Type B pancreatic cell (in vitro differentiated cells): ENCODE results near the gene DNAI4. TPM values are rescaled to one million over a fixed set of nuclear protein-coding genes. Genes with fewer than 3 reads are reported as not detected.
A peak's percentile ranks its signal among the peaks of the same experiment; 100 is the strongest.

Source experiments
- DNase-seq: peaks from one replicate; pipeline ENCODE4 v3.0.0; 2021; ENCODE audit warnings: mixed read lengths; ENCODE audit not compliant: unreplicated experiment; ENCODE audit errors: extremely low spot score
- H3K27ac Mint-ChIP-seq: 2 replicates; pipeline ENCODE4 v1.8.0; 2021; ENCODE audit warnings: mild to moderate bottlenecking, mixed read lengths
- H3K27me3 Mint-ChIP-seq: 2 replicates; pipeline ENCODE4 v1.8.0; 2021; ENCODE audit warnings: mixed read lengths
- H3K36me3 Mint-ChIP-seq: 2 replicates; pipeline ENCODE4 v1.8.0; 2021; ENCODE audit warnings: mixed read lengths
- H3K4me1 Mint-ChIP-seq: one replicate; pipeline ENCODE4 v1.8.0; 2021; ENCODE audit warnings: mixed read lengths; ENCODE audit not compliant: unreplicated experiment
- H3K4me3 Mint-ChIP-seq: 2 replicates; pipeline ENCODE4 v1.8.0; 2021; ENCODE audit warnings: mild to moderate bottlenecking, mixed read lengths
- H3K9me3 Mint-ChIP-seq: 2 replicates; pipeline ENCODE4 v1.8.0; 2021; ENCODE audit warnings: mixed read lengths
- CTCF ChIP-seq: fragments of 200-600 bp; sonication (generic); conservative IDR thresholded peaks from 2 replicates; pipeline ENCODE4 v1.5.0; 2021; ENCODE audit warnings: antibody characterized with exemption, mild to moderate bottlenecking
- total RNA-seq: library from RNA; stranded (reverse); gene quantifications from 2 replicates; pipeline ENCODE4 v1.2.1, GENCODE V29; 2021; ENCODE audit warnings: low replicate concordance

DNAI4 gene
- total RNA-seq, 1 donor from 2014 or later, result 20.1 TPM

DNA sequence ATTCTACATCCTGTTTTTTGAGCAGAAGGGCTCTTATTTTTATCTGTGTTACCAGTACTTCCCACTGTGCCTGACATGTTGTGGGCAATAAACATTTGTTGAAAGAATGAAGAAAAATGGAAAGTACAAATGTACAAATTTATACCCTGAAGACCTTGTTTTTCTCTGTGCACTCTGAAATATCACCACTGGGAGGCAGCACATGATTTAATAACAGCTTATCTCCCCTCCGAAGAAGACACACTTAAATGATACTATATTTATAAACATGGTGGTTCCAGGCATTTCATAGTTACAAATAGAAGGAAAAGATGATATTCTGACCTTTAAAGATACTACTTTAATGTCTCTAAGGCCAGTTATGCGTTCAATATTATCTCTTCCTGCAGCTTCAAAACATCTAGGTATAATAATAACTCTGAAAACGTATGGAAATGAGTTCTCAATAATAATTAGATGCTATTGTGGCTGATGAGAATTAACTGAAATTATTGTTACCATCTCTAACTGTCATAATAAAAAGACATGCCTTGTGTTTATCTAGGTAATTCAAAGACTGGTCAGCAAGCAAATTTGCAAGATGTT, 159.6 kb downstream of the DNAI4 start:
- Mint-ChIP-seq H3K36me3 (no peaks in the 10 kb centered on the region), H3K4me3 (no peak overlapping the region), H3K27ac (no peak overlapping the region), H3K9me3 (no peaks in the 10 kb centered on the region), H3K4me1 (no peaks in the 10 kb centered on the region), H3K27me3 (no peaks in the 10 kb centered on the region)
- TF ChIP-seq CTCF, result peak; percentile 88
- no peak for DNase-seq

Other genes starting within 250 kb of the DNAI4 start
- 4.1 TPM in 1 of 2 replicates, not detected in the other for gene DYNLT5, start 172.4 kb downstream of the DNAI4 start, total RNA-seq
- not detected in 2 replicates for gene INSL5, start 123.6 kb downstream of the DNAI4 start, total RNA-seq
- 25.6 and 27.8 TPM in 2 replicates for gene MIER1, start 134 bp upstream of the DNAI4 start, total RNA-seq
- 10.0 and 13.0 TPM in 2 replicates for gene SLC35D1, start 129.3 kb upstream of the DNAI4 start, total RNA-seq
- not detected in 2 replicates for gene C1orf141, start 210.1 kb upstream of the DNAI4 start, total RNA-seq
- 0.14 TPM in 1 of 2 replicates, not detected in the other for gene IL23R, start 241.6 kb upstream of the DNAI4 start, total RNA-seq